SK-N-SH (cell line): ENCODE data around the gene PRIM2.

Experiments used
- TEAD4 ChIP-seq: IDR thresholded peaks from 2 replicates; pipeline ENCODE4 v1.4.0; 2012; ENCODE audit warnings: mild to moderate bottlenecking, borderline replicate concordance; ENCODE audit not compliant: insufficient read depth
- YY1 ChIP-seq: IDR thresholded peaks from 2 replicates; pipeline ENCODE4 v1.4.0; 2012; ENCODE audit warnings: low read depth, mild to moderate bottlenecking
- TF ChIP-seq, protein P1 (sequence below): fragments of 200-600 bp; sonication (generic); IDR thresholded peaks from 2 replicates; pipeline ENCODE4 v1.6.1; 2017; ENCODE audit warnings: antibody characterized with exemption, mild to moderate bottlenecking, moderate library complexity

DNA sequence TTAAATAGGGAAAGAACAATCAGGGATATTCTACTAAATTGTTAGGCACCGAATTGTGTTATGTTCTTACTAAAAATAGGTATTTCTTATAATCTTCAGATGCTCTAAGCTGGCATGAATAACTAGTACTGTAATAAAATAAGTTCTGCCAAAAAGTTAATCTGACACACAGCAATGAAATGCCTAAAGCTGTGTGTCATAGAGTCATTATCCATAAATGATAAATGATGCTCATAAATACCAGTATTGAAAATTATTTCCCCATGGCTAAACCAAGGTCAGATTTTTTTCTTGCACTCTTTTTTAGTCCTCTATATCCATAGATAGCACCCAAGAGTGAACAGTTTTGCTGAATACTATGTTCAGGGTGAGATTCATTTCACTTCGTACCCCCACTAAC is 11.7 kb upstream of the PRIM2 start:
- TF ChIP-seq YY1 (no peak), TEAD4 (peak; percentile 75; the same call in 1 of the 2 replicates)
- TF ChIP-seq, protein P1, sequence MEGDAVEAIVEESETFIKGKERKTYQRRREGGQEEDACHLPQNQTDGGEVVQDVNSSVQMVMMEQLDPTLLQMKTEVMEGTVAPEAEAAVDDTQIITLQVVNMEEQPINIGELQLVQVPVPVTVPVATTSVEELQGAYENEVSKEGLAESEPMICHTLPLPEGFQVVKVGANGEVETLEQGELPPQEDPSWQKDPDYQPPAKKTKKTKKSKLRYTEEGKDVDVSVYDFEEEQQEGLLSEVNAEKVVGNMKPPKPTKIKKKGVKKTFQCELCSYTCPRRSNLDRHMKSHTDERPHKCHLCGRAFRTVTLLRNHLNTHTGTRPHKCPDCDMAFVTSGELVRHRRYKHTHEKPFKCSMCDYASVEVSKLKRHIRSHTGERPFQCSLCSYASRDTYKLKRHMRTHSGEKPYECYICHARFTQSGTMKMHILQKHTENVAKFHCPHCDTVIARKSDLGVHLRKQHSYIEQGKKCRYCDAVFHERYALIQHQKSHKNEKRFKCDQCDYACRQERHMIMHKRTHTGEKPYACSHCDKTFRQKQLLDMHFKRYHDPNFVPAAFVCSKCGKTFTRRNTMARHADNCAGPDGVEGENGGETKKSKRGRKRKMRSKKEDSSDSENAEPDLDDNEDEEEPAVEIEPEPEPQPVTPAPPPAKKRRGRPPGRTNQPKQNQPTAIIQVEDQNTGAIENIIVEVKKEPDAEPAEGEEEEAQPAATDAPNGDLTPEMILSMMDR = no peak
